Neural progenitor cell (in vitro differentiated cells): ENCODE results near the gene FAM8A1.

Experiments
- CTCF ChIP-seq: fragments of 200-600 bp; sonication (generic); IDR thresholded peaks from 2 replicates; pipeline ENCODE4 v1.5.1; 2017; ENCODE audit warnings: antibody characterized with exemption, mild to moderate bottlenecking
- EZH2 ChIP-seq: fragments of 200-600 bp; sonication (generic); IDR thresholded peaks from 2 replicates; pipeline ENCODE4 v1.6.1; 2017; ENCODE audit warnings: antibody characterized with exemption, mild to moderate bottlenecking, moderate library complexity

GRCh38 chr6:17635568-17635967 is 35.5 kb downstream of the FAM8A1 start:
- TF ChIP-seq CTCF (no peak), EZH2 (no peak)
